A673 (cell line): ENCODE data around the gene ATP6V0D1.

Experiments used
- CTCF ChIP-seq: fragments of 300-800, 200-600 bp; sonication (generic); conservative IDR thresholded peaks from 2 replicates; pipeline ENCODE4 v1.5.1; 2017; ENCODE audit warnings: low read depth, mild to moderate bottlenecking, antibody characterized with exemption, low read length, moderate library complexity, mixed read lengths
- EZH2 ChIP-seq: fragments of 200-600 bp; sonication (generic); IDR thresholded peaks from 2 replicates; pipeline ENCODE4 v1.6.1; 2017; ENCODE audit warnings: borderline replicate concordance, low read depth, mild to moderate bottlenecking, mixed read lengths, antibody characterized with exemption, low read length; ENCODE audit not compliant: poor library complexity, severe bottlenecking

GRCh38 chr16:67432506-67432890 lies 48.5 kb downstream of the ATP6V0D1 start:
- TF ChIP-seq CTCF = no peak
- no peak for TF ChIP-seq EZH2
